ENCODE measurements around the gene CREB5. TPM values are rescaled to one million over a fixed set of nuclear protein-coding genes. Genes with fewer than 3 reads are reported as not detected.

The CREB5 gene
- total and polyA plus RNA-seq, 2 of the 8 experiments (the other 6 are each of a cell fraction or from before 2014, with no cell fraction given) = 2.4 to 2.7 TPM

- TF ChIP-seq CHD7 (IDR thresholded peaks at IDR 0.05; ENCODE audit: insufficient replicate concordance, low read length) (no peak), SP1 (IDR thresholded peaks at IDR 0.05; ENCODE audit: low read depth, low read length) (no peak), CBX8 (IDR thresholded peaks at IDR 0.05; ENCODE audit: borderline replicate concordance, low read depth, low read length) (no peak), TCF12 (IDR thresholded peaks at IDR 0.05; ENCODE audit: low read depth, low read length) (no peak), ATF3 (IDR thresholded peaks at IDR 0.05; ENCODE audit: insufficient read depth, low read depth, low read length) (no peak), CREB1 (IDR thresholded peaks at IDR 0.05) (no peak)
Measured at GRCh38 chr7:28507525-28508282, 95.4 kb downstream of the CREB5 start (continued).
